A204.1 (cell line): ENCODE measurements around the gene WDFY4.

Source experiments
- FAIRE-seq: peaks from 2 replicates; lab custom pipeline; 2012; peaks lifted over from hg19 to GRCh38; lab: Jason Lieb, UNC

WDFY4 gene

GRCh38 chr10:48714088-48714487, 29.4 kb downstream of the WDFY4 start:
- no peak for FAIRE-seq

- no peak for FAIRE-seq
Measured at GRCh38 chr10:48716416-48716815, 31.7 kb downstream of the WDFY4 start.

- no peak for FAIRE-seq
Measured at GRCh38 chr10:48720611-48721010, 35.9 kb downstream of the WDFY4 start.

- FAIRE-seq = no peak
Measured at GRCh38 chr10:48722153-48723145, 37.8 kb downstream of the WDFY4 start.

GRCh38 chr10:48724127-48724526, 39.5 kb downstream of the WDFY4 start:
- FAIRE-seq = no peak

GRCh38 chr10:48725708-48726107, 41.0 kb downstream of the WDFY4 start:
- FAIRE-seq = no peak

- FAIRE-seq = no peak
Measured at GRCh38 chr10:48727866-48728265, 43.2 kb downstream of the WDFY4 start.

- FAIRE-seq = no peak
Measured at GRCh38 chr10:48729222-48729621, 44.5 kb downstream of the WDFY4 start.

GRCh38 chr10:48729941-48730457, 45.3 kb downstream of the WDFY4 start:
- FAIRE-seq = no peak

GRCh38 chr10:48731141-48731540, 46.5 kb downstream of the WDFY4 start:
- no peak for FAIRE-seq

GRCh38 chr10:48731654-48732053, 47.0 kb downstream of the WDFY4 start:
- no peak for FAIRE-seq

- no peak for FAIRE-seq
Measured at GRCh38 chr10:48733329-48733728, 48.7 kb downstream of the WDFY4 start.

GRCh38 chr10:48735836-48736390, 51.2 kb downstream of the WDFY4 start:
- FAIRE-seq = no peak

GRCh38 chr10:48736596-48736995, 51.9 kb downstream of the WDFY4 start:
- no peak for FAIRE-seq

GRCh38 chr10:48737886-48738285, 53.2 kb downstream of the WDFY4 start:
- no peak for FAIRE-seq

- no peak for FAIRE-seq
Measured at GRCh38 chr10:48739170-48739569, 54.5 kb downstream of the WDFY4 start.

GRCh38 chr10:48740015-48740707, 55.5 kb downstream of the WDFY4 start:
- FAIRE-seq = no peak

- FAIRE-seq = no peak
Measured at GRCh38 chr10:48740988-48741387, 56.3 kb downstream of the WDFY4 start.

GRCh38 chr10:48742891-48743860, 58.5 kb downstream of the WDFY4 start:
- FAIRE-seq = no peak

- FAIRE-seq = no peak
Measured at GRCh38 chr10:48744587-48744986, 59.9 kb downstream of the WDFY4 start.

GRCh38 chr10:48745662-48746245, 61.1 kb downstream of the WDFY4 start:
- FAIRE-seq = no peak
